Keratinocyte (primary cell): ENCODE results near the gene ZNF474. TPM values are rescaled to one million over a fixed set of nuclear protein-coding genes. Genes with fewer than 3 reads are reported as not detected.

Source experiments
- DNase-seq: peaks from one replicate; pipeline ENCODE4 v3.0.0-alpha.2; 2011; ENCODE audit warnings: low read depth, missing footprints, low spot score
- FAIRE-seq: peaks from 2 replicates; lab custom pipeline; 2011; peaks lifted over from hg19 to GRCh38; lab: Jason Lieb, UNC
- H2AFZ ChIP-seq: 2 replicates; pipeline ENCODE4 v1.6.0; 2012; ENCODE audit warnings: low read length, control low read depth, inconsistent platforms; ENCODE audit not compliant: control insufficient read depth
- H3K27ac ChIP-seq: 2 replicates; pipeline ENCODE4 v1.5.1; 2011; ENCODE audit warnings: low read length; ENCODE audit not compliant: control insufficient read depth, insufficient read depth
- H3K27me3 ChIP-seq: 3 replicates; pipeline ENCODE4 v1.6.0; 2011; ENCODE audit warnings: low read length; ENCODE audit not compliant: control insufficient read depth, insufficient read depth; ENCODE audit errors: extremely low read depth
- H3K36me3 ChIP-seq, 2 experiments: 2 replicates in 1 of 2; 3 replicates in 1 of 2; pipeline ENCODE4 v1.5.1; 2011; ENCODE audit warnings: low read length in 2 of 2, mild to moderate bottlenecking in 1 of 2; ENCODE audit not compliant: control insufficient read depth in 2 of 2, insufficient read depth in 2 of 2; ENCODE audit errors: extremely low read depth in 1 of 2
- H3K4me1 ChIP-seq: 3 replicates; pipeline ENCODE4 v1.5.1; 2011; ENCODE audit warnings: low read length; ENCODE audit not compliant: control insufficient read depth, insufficient read depth; ENCODE audit errors: extremely low read depth
- H3K4me2 ChIP-seq: 3 replicates; pipeline ENCODE4 v1.6.0; 2011; ENCODE audit warnings: low read depth, low read length; ENCODE audit not compliant: control insufficient read depth, insufficient read depth; ENCODE audit errors: extremely low read depth
- H3K4me3 ChIP-seq, 3 experiments: fragments of 200-600 bp in 1 of 3; sonication (generic) in 1 of 3; 2 replicates in 2 of 3; 3 replicates in 1 of 3; pipeline ENCODE4 v1.5.1; 2011 to 2016; ENCODE audit warnings: low read length in 3 of 3, mild to moderate bottlenecking in 3 of 3, control low read depth in 2 of 3, inconsistent platforms in 1 of 3, low read depth in 1 of 3, mixed read lengths in 1 of 3, mixed run types in 1 of 3, moderate library complexity in 1 of 3; ENCODE audit not compliant: control insufficient read depth in 2 of 3, insufficient read depth in 2 of 3; ENCODE audit errors: extremely low read depth in 1 of 3
- H3K79me2 ChIP-seq: 2 replicates; pipeline ENCODE4 v1.6.0; 2012; ENCODE audit warnings: low read length; ENCODE audit not compliant: control insufficient read depth, insufficient read depth
- H3K9ac ChIP-seq: 3 replicates; pipeline ENCODE4 v1.6.0; 2011; ENCODE audit warnings: low read length; ENCODE audit not compliant: control insufficient read depth, insufficient read depth; ENCODE audit errors: extremely low read depth
- H3K9me1 ChIP-seq: 3 replicates; pipeline ENCODE4 v1.6.0; 2011; ENCODE audit warnings: low read length; ENCODE audit not compliant: control insufficient read depth, insufficient read depth; ENCODE audit errors: extremely low read depth
- H3K9me3 ChIP-seq: 2 replicates; pipeline ENCODE4 v1.5.1; 2012; ENCODE audit warnings: low read depth, low read length; ENCODE audit not compliant: control insufficient read depth
- H4K20me1 ChIP-seq: 3 replicates; pipeline ENCODE4 v1.6.0; 2011; ENCODE audit warnings: low read length; ENCODE audit not compliant: control insufficient read depth, insufficient read depth; ENCODE audit errors: extremely low read depth
- CTCF ChIP-seq, 3 experiments: IDR thresholded peaks in 1 of 3; conservative IDR thresholded peaks in 1 of 3; optimal IDR thresholded peaks in 1 of 3; 2 replicates in 2 of 3; 3 replicates in 1 of 3; pipeline versions ENCODE3 to v1.5.1; 2011; ENCODE audit warnings: low read length in 3 of 3, mild to moderate bottlenecking in 3 of 3, moderate library complexity in 2 of 3, control low read depth in 1 of 3, inconsistent platforms in 1 of 3; ENCODE audit not compliant: insufficient read depth in 2 of 3; ENCODE audit errors: extremely low read depth in 1 of 3
- EZH2 ChIP-seq: IDR thresholded peaks from one replicate; pipeline ENCODE4 v1.6.1; 2012; ENCODE audit warnings: inconsistent platforms, mild to moderate bottlenecking, low read length, moderate library complexity
- dilution Hi-C: fragments of 300-500 bp; cut with MboI; formaldehyde crosslinking; loops from one replicate; pipeline ENCODE4 v1.7.0; 2020; ENCODE audit warnings: low sequenced_read_pairs; ENCODE audit not compliant: extremely low pct_ligation_motif_present
- polyA plus RNA-seq, 5 experiments: library from polyadenylated mRNA; depleted of rRNA in 3 of 5; stranded (reverse) in 3 of 5; stranded (forward) in 1 of 5; unstranded in 1 of 5; fragments of >200 nt; gene quantifications; 1 replicate in 1 of 5; 2 replicates in 3 of 5; 3 replicates in 1 of 5; pipeline versions ENCODE4 v1.2.1 to v1.2.3, GENCODE V29; 2011 to 2012; ENCODE audit warnings: missing spikeins in 2 of 5, low read depth in 1 of 5, low replicate concordance in 1 of 5

Gene ZNF474
- polyA plus RNA-seq, 1 donor (not counting 4 experiments of a cell fraction or from before 2014, with no cell fraction given) = 0.05 TPM

DNA sequence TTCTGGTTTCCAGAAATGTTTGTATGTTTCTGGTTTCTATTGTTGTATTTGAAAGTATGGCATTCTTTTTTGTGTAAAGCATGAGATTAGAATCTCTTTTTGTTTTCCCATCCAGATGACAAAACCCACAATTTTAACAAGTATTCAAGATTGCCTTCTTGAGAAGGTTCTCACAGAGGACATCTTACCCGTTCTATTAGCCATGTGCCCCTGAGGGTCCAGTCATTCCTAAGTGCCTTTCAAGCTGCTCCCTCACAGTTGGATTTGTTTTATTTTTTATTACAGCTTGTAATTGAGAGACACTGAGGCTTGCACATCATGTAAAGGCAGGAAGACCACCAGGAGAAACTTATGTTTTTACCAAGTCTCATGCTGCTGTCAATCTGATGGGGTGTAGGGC, 32.0 kb upstream of the ZNF474 start:
- no peaks in the 10 kb centered on the region for H3K27me3 ChIP-seq
- H3K9ac ChIP-seq = no peak overlapping the region
- H3K9me1 ChIP-seq = no peaks in the 10 kb centered on the region
- H3K36me3 ChIP-seq = no peaks in the 10 kb centered on the region
- TF ChIP-seq CTCF (optimal IDR thresholded peaks at IDR 0.05 in 1 of 3, IDR thresholded peaks at IDR 0.05 in 1 of 3, conservative IDR thresholded peaks at IDR 0.05 in 1 of 3; ENCODE audit: extremely low read depth in 1 of 3, insufficient read depth in 2 of 3, low read length in 3 of 3) (no peak), EZH2 (no peak)
- FAIRE-seq = no peak
- no peaks in the 10 kb centered on the region for H4K20me1 ChIP-seq
- H3K4me2 ChIP-seq = no peak overlapping the region
- DNase-seq = no peak
- H3K9me3 ChIP-seq = no peaks in the 10 kb centered on the region
- no peaks in the 10 kb centered on the region for H3K4me1 ChIP-seq
- no peaks in the 10 kb centered on the region for H3K79me2 ChIP-seq
- no peak overlapping the region for H3K4me3 ChIP-seq
- dilution Hi-C loops = no loop called here
- no peak overlapping the region for H2AFZ ChIP-seq
- H3K27ac ChIP-seq = no peak overlapping the region

GRCh38 chr5:122099060-122099790, 30.1 kb upstream of the ZNF474 start:
- no peak for FAIRE-seq
- Histone ChIP-seq H3K79me2 (no peaks in the 10 kb centered on the region), H3K9me3 (no peaks in the 10 kb centered on the region), H3K27ac (no peak overlapping the region), H3K9me1 (no peaks in the 10 kb centered on the region), H3K4me2 (no peak overlapping the region), H3K27me3 (no peaks in the 10 kb centered on the region), H3K36me3 (no peaks in the 10 kb centered on the region), H3K9ac (no peak overlapping the region), H3K4me1 (no peaks in the 10 kb centered on the region), H3K4me3 (no peak overlapping the region), H4K20me1 (no peaks in the 10 kb centered on the region), H2AFZ (no peak overlapping the region)
- no peak for TF ChIP-seq CTCF (optimal IDR thresholded peaks at IDR 0.05 in 1 of 3, IDR thresholded peaks at IDR 0.05 in 1 of 3, conservative IDR thresholded peaks at IDR 0.05 in 1 of 3; ENCODE audit: extremely low read depth in 1 of 3, insufficient read depth in 2 of 3, low read length in 3 of 3)
- no peak for TF ChIP-seq EZH2
- dilution Hi-C loops = no loop called here
- no peak for DNase-seq
